ENCODE measurements around the gene IGFN1. TPM values are rescaled to one million over a fixed set of nuclear protein-coding genes. Genes with fewer than 3 reads are reported as not detected.

Gene IGFN1
- total RNA-seq, 1 donor from 2014 or later: under 0.01 TPM

DNA sequence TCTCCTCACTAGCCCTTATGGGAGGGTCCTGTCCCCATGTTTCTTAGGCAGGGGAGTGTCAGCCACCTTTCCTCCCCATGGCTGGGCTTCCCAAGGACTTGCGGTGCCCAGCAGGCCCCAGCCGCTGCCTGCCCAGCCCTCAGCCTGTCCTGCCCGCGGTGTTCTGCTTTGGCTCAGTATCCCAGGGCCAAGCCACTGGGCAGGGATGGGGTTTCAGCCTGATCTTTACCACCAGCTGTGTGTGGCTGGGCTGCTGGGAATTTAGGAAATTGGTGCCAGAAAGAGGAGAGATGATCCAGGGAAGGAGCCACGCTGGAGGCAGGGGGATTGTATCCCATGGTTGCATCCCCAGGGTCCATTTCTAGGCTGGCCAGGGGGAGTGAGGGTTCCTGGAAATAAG, 6.9 kb upstream of the IGFN1 start:
- TF ChIP-seq CTCF (IDR thresholded peaks at IDR 0.05; ENCODE audit: insufficient read depth, low read length, severe bottlenecking): no peak
- H3K36me3 ChIP-seq (ENCODE audit: control insufficient read depth, insufficient read depth, low read length): no peaks in the 10 kb centered on the region
- no peak overlapping the region for H3K4me3 ChIP-seq (ENCODE audit: low read depth, low read length)
- no peaks in the 10 kb centered on the region for H3K27me3 ChIP-seq (ENCODE audit: control insufficient read depth, insufficient read depth, low read length)
- FAIRE-seq (no peak), DNase-seq (ENCODE audit: low read depth) (no peak)

- H3K36me3 ChIP-seq (ENCODE audit: control insufficient read depth, insufficient read depth, low read length): no peaks in the 10 kb centered on the region
- no peaks in the 10 kb centered on the region for H3K27me3 ChIP-seq (ENCODE audit: control insufficient read depth, insufficient read depth, low read length)
- peak; percentile 95 for TF ChIP-seq CTCF (IDR thresholded peaks at IDR 0.05; ENCODE audit: insufficient read depth, low read length, severe bottlenecking)
- H3K4me3 ChIP-seq (ENCODE audit: low read depth, low read length): no peak overlapping the region
- FAIRE-seq (no peak), DNase-seq (ENCODE audit: low read depth) (peak; percentile 80)
Observed at GRCh38 chr1:201184307-201185122, 6.1 kb upstream of the IGFN1 start.

GRCh38 chr1:201185123-201185453, 5.5 kb upstream of the IGFN1 start:
- no peak overlapping the region for H3K4me3 ChIP-seq (ENCODE audit: low read depth, low read length)
- FAIRE-seq (no peak), DNase-seq (ENCODE audit: low read depth) (no peak)
- H3K27me3 ChIP-seq (ENCODE audit: control insufficient read depth, insufficient read depth, low read length): no peaks in the 10 kb centered on the region
- no peaks in the 10 kb centered on the region for H3K36me3 ChIP-seq (ENCODE audit: control insufficient read depth, insufficient read depth, low read length)
- no peak for TF ChIP-seq CTCF (IDR thresholded peaks at IDR 0.05; ENCODE audit: insufficient read depth, low read length, severe bottlenecking)

- Histone ChIP-seq H3K36me3 (ENCODE audit: control insufficient read depth, insufficient read depth, low read length) (no peaks in the 10 kb centered on the region), H3K27me3 (ENCODE audit: control insufficient read depth, insufficient read depth, low read length) (peaks cover under 1% of the 10 kb centered on the region), H3K4me3 (ENCODE audit: low read depth, low read length) (no peak overlapping the region)
- TF ChIP-seq CTCF (IDR thresholded peaks at IDR 0.05; ENCODE audit: insufficient read depth, low read length, severe bottlenecking): no peak
- FAIRE-seq: no peak
- DNase-seq (ENCODE audit: low read depth): no peak
Observed at GRCh38 chr1:201185527-201186128, 5.0 kb upstream of the IGFN1 start.

GRCh38 chr1:201186192-201186591, 4.4 kb upstream of the IGFN1 start:
- TF ChIP-seq CTCF (IDR thresholded peaks at IDR 0.05; ENCODE audit: insufficient read depth, low read length, severe bottlenecking): no peak
- DNase-seq (ENCODE audit: low read depth) (no peak), FAIRE-seq (no peak)
- Histone ChIP-seq H3K36me3 (ENCODE audit: control insufficient read depth, insufficient read depth, low read length) (no peaks in the 10 kb centered on the region), H3K27me3 (ENCODE audit: control insufficient read depth, insufficient read depth, low read length) (peaks cover 3% of the 10 kb centered on the region), H3K4me3 (ENCODE audit: low read depth, low read length) (no peak overlapping the region)
